MM.1S (cell line): ENCODE results near the gene GCK.
"Not testable (repeated sequence)": the region's sequence is repeated elsewhere in the genome, so short reads cannot be mapped to it uniquely, and the experiment has no call there.

ENCODE experiments used
- DNase-seq: peaks from one replicate; pipeline ENCODE4 v3.0.0-alpha.2; 2015
- H2AFZ ChIP-seq: fragments of 300-600 bp; sonication (generic); 2 replicates; pipeline ENCODE4 v1.6.0; 2016; ENCODE audit warnings: antibody characterized with exemption, low read length
- H3F3A ChIP-seq: fragments of 300-600 bp; sonication (generic); 2 replicates; pipeline ENCODE4 v1.6.1; 2016; ENCODE audit warnings: mild to moderate bottlenecking, antibody characterized with exemption, low read length, moderate library complexity, mixed read lengths; ENCODE audit not compliant: insufficient read depth
- H3K27ac ChIP-seq: fragments of 300-600 bp; sonication (generic); 2 replicates; pipeline ENCODE4 v1.5.1; 2016; ENCODE audit warnings: mild to moderate bottlenecking, low read length
- H3K27me3 ChIP-seq: fragments of 300-600 bp; sonication (generic); replicated peaks from 2 replicates; pipeline ENCODE4 v1.6.0; 2016; ENCODE audit warnings: low read length; ENCODE audit not compliant: insufficient read depth
- H3K36me3 ChIP-seq: fragments of 300-600 bp; sonication (generic); replicated peaks from 2 replicates; pipeline ENCODE4 v1.6.1; 2016; ENCODE audit warnings: mild to moderate bottlenecking, low read length, mixed read lengths; ENCODE audit not compliant: insufficient read depth
- H3K4me1 ChIP-seq: fragments of 300-600 bp; sonication (generic); 2 replicates; pipeline ENCODE4 v1.6.1; 2016; ENCODE audit warnings: low read length, mixed read lengths
- H3K4me2 ChIP-seq: fragments of 300-600 bp; sonication (generic); 2 replicates; pipeline ENCODE4 v1.6.0; 2016; ENCODE audit warnings: low read depth, low read length
- H3K4me3 ChIP-seq: fragments of 300-600 bp; sonication (generic); 2 replicates; pipeline ENCODE4 v1.5.1; 2016; ENCODE audit warnings: low read length, mixed read lengths
- H3K79me2 ChIP-seq: fragments of 300-600 bp; sonication (generic); 2 replicates; pipeline ENCODE4 v1.6.1; 2016; ENCODE audit warnings: mixed run types, low read length, mixed read lengths
- H3K9ac ChIP-seq: fragments of 300-600 bp; sonication (generic); 2 replicates; pipeline ENCODE4 v1.6.1; 2016; ENCODE audit warnings: low read length, mixed read lengths
- H3K9me2 ChIP-seq: fragments of 300-600 bp; sonication (generic); replicated peaks from 2 replicates; pipeline ENCODE4 v1.6.1; 2016; ENCODE audit warnings: mild to moderate bottlenecking, low read length, mixed read lengths; ENCODE audit not compliant: insufficient read depth
- H3K9me3 ChIP-seq: fragments of 300-600 bp; sonication (generic); replicated peaks from 2 replicates; pipeline ENCODE4 v1.6.1; 2016; ENCODE audit warnings: mild to moderate bottlenecking, low read length, mixed read lengths; ENCODE audit not compliant: insufficient read depth
- H4K20me1 ChIP-seq: fragments of 300-600 bp; sonication (generic); 2 replicates; pipeline ENCODE4 v1.6.1; 2016; ENCODE audit warnings: mild to moderate bottlenecking, low read length, moderate library complexity, mixed read lengths; ENCODE audit not compliant: insufficient read depth
- EZH2 ChIP-seq: fragments of 300-600 bp; sonication (generic); optimal IDR thresholded peaks from 2 replicates; pipeline ENCODE3; 2017; ENCODE audit warnings: low read depth, mild to moderate bottlenecking, antibody characterized with exemption, low read length, mixed read lengths
- EZH2phosphoT487 ChIP-seq: fragments of 300-600 bp; sonication (generic); IDR thresholded peaks from 2 replicates; pipeline ENCODE4 v1.6.1; 2018; ENCODE audit warnings: antibody characterized with exemption, low read length
- TF ChIP-seq, protein P1 (sequence below): fragments of 300-600 bp; sonication (generic); IDR thresholded peaks from 2 replicates; pipeline ENCODE4 v1.5.1; 2016; ENCODE audit warnings: antibody characterized with exemption, low read length, mixed read lengths

Gene GCK

DNA sequence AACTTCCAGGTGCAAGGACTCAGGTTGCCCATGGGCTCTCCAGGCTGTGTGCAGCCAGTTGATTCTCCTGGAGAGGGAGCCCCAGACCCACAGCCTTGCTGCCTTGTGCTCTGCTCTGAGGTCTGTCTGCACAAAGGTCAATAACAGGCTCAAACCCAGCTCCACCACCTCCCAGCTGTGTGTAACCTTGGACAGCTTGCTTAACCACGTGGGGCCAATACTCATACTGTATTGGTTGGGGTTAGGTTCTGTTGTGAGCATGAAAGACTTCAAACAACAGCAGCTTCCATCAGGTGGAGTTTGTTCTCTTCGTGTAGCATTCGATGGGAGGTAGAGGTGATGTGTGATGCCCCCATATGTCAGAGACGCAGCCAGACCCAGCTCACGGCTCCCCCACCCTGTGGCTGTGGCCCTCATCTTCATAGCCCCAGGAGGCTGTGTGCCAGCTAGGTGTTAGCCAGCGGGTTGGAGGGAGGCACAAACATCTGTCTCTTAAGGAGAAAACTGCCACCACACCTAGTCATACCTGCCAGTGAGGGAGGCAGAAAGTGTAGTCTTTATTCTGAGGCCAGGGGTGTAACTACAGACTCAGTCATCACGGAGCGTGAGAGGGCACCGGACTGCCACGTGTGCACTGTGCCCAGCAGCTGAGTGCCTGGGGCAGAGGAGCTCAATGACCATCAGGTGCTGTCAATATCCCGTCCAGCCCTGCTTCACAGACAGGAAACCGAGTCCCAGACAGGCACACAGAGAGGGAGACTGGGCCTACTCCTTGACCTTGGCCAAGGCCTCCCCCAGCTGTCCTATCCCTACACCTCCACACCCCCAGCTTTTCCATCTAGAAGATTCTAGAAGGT lies 57.8 kb downstream of the GCK start:
- TF ChIP-seq, protein P1, sequence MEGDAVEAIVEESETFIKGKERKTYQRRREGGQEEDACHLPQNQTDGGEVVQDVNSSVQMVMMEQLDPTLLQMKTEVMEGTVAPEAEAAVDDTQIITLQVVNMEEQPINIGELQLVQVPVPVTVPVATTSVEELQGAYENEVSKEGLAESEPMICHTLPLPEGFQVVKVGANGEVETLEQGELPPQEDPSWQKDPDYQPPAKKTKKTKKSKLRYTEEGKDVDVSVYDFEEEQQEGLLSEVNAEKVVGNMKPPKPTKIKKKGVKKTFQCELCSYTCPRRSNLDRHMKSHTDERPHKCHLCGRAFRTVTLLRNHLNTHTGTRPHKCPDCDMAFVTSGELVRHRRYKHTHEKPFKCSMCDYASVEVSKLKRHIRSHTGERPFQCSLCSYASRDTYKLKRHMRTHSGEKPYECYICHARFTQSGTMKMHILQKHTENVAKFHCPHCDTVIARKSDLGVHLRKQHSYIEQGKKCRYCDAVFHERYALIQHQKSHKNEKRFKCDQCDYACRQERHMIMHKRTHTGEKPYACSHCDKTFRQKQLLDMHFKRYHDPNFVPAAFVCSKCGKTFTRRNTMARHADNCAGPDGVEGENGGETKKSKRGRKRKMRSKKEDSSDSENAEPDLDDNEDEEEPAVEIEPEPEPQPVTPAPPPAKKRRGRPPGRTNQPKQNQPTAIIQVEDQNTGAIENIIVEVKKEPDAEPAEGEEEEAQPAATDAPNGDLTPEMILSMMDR = peak; percentile 21
- no peak for TF ChIP-seq EZH2

GRCh38 chr7:44128721-44129582 lies 60.3 kb downstream of the GCK start:
- Histone ChIP-seq H3K9me3 (no peaks in the 10 kb centered on the region), H3K79me2 (no peaks in the 10 kb centered on the region), H3K27me3 (no peaks in the 10 kb centered on the region), H3K9me2 (no peaks in the 10 kb centered on the region), H3K9ac (no peak overlapping the region), H2AFZ (no peak overlapping the region), H4K20me1 (no peaks in the 10 kb centered on the region), H3K4me3 (no peak overlapping the region), H3F3A (no peaks in the 10 kb centered on the region), H3K4me1 (0 out of 2 replicates have a peak, but pooled peaks cover under 1% of the 10 kb centered on the region), H3K36me3 (no peaks in the 10 kb centered on the region), H3K27ac (no peak overlapping the region), H3K4me2 (no peak overlapping the region)
- DNase-seq = no peak
- TF ChIP-seq, protein P1 = no peak

More for the DNA sequence above, 57.8 kb downstream of the GCK start:
- H3K79me2 ChIP-seq = no peaks in the 10 kb centered on the region
- no peaks in the 10 kb centered on the region for H3K36me3 ChIP-seq
- H3K27me3 ChIP-seq = no peaks in the 10 kb centered on the region
- no peaks in the 10 kb centered on the region for H3K4me1 ChIP-seq
- no peak overlapping the region for H3K9ac ChIP-seq
- H2AFZ ChIP-seq = no peak overlapping the region
- no peak overlapping the region for H3K4me3 ChIP-seq
- H3F3A ChIP-seq = no peaks in the 10 kb centered on the region
- H3K4me2 ChIP-seq = no peak overlapping the region
- peak; percentile 31 for DNase-seq
- no peaks in the 10 kb centered on the region for H3K9me2 ChIP-seq
- no peak overlapping the region for H3K27ac ChIP-seq
- H3K9me3 ChIP-seq = no peaks in the 10 kb centered on the region
- H4K20me1 ChIP-seq = no peaks in the 10 kb centered on the region

- no peak overlapping the region for H3K4me2 ChIP-seq
- H2AFZ ChIP-seq = no peak overlapping the region
- H3K27me3 ChIP-seq = no peaks in the 10 kb centered on the region
- peaks cover 5% of the 10 kb centered on the region for H3K4me1 ChIP-seq
- H3K9me2 ChIP-seq = no peaks in the 10 kb centered on the region
- H3K27ac ChIP-seq = no peak overlapping the region
- peaks cover 11% of the 10 kb centered on the region for H3K79me2 ChIP-seq
- no peaks in the 10 kb centered on the region for H3K36me3 ChIP-seq
- TF ChIP-seq EZH2 (no peak), EZH2phosphoT487 (no peak)
- TF ChIP-seq, protein P1 = no peak
- no peak overlapping the region for H3K9ac ChIP-seq
- no peaks in the 10 kb centered on the region for H3F3A ChIP-seq
- no peak for DNase-seq
- H4K20me1 ChIP-seq = no peaks in the 10 kb centered on the region
- no peaks in the 10 kb centered on the region for H3K9me3 ChIP-seq
- H3K4me3 ChIP-seq = no peak overlapping the region
Measured at GRCh38 chr7:44127161-44127560, 62.1 kb downstream of the GCK start.

DNA sequence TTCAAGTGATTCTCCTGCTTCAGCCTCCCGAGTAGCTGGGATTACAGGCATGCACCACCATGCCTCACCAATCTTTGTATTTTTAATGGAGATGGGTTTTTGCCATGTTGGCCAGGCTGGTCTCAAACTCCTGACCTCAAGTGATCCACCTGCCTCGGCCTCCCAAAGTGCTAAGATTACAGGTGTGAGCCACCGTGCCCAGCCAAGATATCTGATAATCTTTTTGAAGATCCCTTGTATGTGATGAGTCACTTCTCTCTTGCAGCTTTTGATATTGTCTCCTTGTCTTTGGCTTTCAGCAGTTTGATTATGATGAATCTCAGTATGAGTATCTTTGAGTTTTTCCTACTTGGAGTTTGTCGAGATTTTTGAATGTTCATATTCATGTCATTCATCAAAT lies 62.7 kb downstream of the GCK start:
- not testable (repeated sequence) for H3K27ac ChIP-seq, H3K9ac ChIP-seq, H3K27me3 ChIP-seq, H3K4me3 ChIP-seq, H3F3A ChIP-seq, DNase-seq, H3K9me3 ChIP-seq, H2AFZ ChIP-seq, H3K9me2 ChIP-seq, H4K20me1 ChIP-seq, H3K4me2 ChIP-seq, H3K36me3 ChIP-seq
- Histone ChIP-seq H3K79me2 (peaks cover 17% of the 10 kb centered on the region), H3K4me1 (peaks cover 11% of the 10 kb centered on the region)
